Jurkat, Clone E6-1 (cell line): ENCODE results near the gene PPP1R3A.

Experiments
- DNase-seq: peaks from one replicate; pipeline ENCODE4 v3.0.0-alpha.2; 2011; ENCODE audit warnings: low read depth, low spot score
- H3K4me3 ChIP-seq: 2 replicates; pipeline ENCODE4 v1.5.1; 2011; ENCODE audit warnings: mild to moderate bottlenecking, low read length, control low read depth, moderate library complexity

The PPP1R3A gene

DNA sequence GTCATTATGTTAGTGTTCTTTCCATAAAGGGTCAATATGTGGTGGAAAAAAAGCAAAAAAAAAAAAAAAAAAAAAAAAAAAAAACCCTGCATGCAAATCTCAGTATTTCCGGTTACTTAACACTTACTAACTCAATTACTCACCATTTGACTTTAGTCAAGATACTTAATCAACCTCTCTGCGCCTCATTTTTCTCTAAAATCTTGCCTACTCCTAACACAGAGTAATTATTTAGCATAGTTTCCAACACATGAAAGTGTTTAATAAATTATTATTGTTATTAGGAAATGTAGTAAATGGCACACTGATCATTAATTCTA lies 27.8 kb downstream of the PPP1R3A start:
- DNase-seq, result no peak
- no peak overlapping the region for H3K4me3 ChIP-seq

GRCh38 chr7:113890331-113891030 lies 28.3 kb downstream of the PPP1R3A start:
- DNase-seq, result no peak

DNA sequence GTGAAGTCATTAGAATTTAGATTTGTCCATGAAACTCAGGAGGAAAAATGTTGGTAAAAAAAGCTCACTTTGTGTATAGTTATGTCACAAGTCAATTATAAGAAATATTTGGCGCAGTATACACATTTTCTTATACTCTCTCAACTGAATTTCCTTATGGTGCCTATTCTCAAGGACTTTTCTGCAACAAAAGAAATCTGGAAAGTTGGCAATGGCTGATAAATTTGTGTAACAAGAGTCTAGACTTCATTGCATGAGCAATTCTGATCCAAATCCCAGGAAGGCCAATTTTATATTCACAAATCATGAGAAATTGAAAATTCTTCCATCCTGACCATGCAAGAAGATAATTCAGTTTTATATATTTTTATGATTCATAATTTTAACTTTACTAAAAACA lies 35.7 kb downstream of the PPP1R3A start:
- H3K4me3 ChIP-seq, result no peak overlapping the region
- no peak for DNase-seq

More at GRCh38 chr7:113890331-113891030, 28.3 kb downstream of the PPP1R3A start:
- no peak overlapping the region for H3K4me3 ChIP-seq

GRCh38 chr7:113880559-113880958 lies 38.2 kb downstream of the PPP1R3A start:
- H3K4me3 ChIP-seq, result no peak overlapping the region
- no peak for DNase-seq

GRCh38 chr7:113878394-113878992 lies 40.3 kb downstream of the PPP1R3A start:
- no peak for DNase-seq
- no peak overlapping the region for H3K4me3 ChIP-seq

GRCh38 chr7:113875224-113875623 lies 43.6 kb downstream of the PPP1R3A start:
- no peak for DNase-seq
- H3K4me3 ChIP-seq, result no peak overlapping the region

- DNase-seq, result no peak
- no peak overlapping the region for H3K4me3 ChIP-seq
Measured at GRCh38 chr7:113873554-113874151, 45.2 kb downstream of the PPP1R3A start.

DNA sequence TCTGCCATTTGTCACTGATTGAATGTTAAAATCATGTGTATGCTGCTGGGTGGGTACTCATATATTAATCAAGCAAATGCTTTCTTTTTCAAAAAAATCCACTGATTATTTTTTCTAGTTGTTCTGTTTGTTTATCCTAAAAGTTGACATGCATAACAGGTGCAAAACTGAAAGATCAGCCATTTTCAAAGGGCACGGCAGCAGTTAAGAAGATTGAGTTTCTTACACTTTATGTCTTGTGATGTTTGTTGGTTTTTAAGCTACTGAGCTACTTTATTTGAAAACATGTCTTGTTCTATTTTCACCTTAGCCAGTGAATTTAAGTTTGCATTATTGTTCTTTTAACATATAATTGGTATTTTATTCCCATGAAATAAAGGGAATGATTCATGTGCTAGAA lies 45.8 kb downstream of the PPP1R3A start:
- DNase-seq, result no peak
- H3K4me3 ChIP-seq, result no peak overlapping the region

DNA sequence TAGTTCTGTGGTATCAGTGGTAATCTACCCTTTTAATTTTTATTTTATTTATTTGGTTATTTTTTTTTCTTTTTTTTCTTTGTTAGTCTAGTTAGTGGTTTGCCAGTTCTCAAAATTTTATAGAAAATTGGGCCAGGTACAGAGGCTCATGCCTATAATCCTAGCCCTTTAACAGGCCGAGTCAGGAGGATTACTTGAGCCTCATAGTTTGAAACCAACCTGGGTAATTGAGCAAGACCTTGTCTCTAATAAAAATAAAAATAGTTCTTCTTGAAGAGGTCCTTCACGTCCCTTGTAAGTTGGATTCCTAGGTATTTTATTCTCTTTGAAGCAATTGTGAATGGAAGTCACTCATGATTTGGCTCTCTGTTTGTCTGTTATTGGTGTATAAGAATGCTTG lies 51.5 kb downstream of the PPP1R3A start:
- no peak for DNase-seq

DNA sequence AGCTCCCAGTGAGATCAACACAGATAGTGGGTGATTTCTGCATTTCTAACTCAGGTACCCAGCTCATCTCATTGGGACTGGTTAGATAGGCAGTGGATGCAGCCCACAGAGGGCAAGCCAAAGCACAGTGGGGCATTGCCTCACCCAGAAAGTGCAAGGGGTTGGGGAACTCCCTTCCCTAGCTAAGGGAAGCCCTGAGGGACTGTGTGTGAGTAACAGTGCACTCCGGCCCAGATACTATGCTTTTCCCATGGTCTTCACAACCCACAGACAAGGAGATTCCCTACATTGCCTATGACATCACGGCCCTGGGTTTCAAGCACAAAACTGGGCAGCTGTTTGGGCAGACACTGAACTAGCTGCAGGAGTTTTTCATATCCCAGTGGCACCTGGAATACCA lies 62.8 kb downstream of the PPP1R3A start:
- no peak overlapping the region for H3K4me3 ChIP-seq
- no peak for DNase-seq

More for the DNA sequence above, 51.5 kb downstream of the PPP1R3A start:
- no peak overlapping the region for H3K4me3 ChIP-seq

GRCh38 chr7:113840954-113841353 lies 77.9 kb downstream of the PPP1R3A start:
- no peak overlapping the region for H3K4me3 ChIP-seq
- DNase-seq, result no peak

DNA sequence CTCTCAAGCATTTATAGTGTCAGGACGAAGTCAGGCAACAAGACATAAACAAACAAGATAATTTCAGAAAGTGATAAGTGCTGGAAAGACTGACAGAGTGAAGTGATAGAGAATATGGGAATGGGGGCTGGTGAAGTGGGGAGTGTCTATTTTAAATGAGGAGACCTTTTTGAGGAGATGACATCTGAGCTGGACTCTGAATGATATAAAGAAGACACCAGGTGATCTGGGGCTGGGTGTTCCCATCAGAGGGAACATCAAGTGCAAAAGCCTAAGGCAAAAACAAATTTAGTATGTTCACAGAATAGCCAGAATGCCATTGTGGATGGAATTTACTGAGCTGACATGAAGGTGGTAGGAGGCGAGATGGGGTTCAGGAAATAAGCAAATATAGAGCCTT lies 83.4 kb downstream of the PPP1R3A start:
- no peak for DNase-seq

DNA sequence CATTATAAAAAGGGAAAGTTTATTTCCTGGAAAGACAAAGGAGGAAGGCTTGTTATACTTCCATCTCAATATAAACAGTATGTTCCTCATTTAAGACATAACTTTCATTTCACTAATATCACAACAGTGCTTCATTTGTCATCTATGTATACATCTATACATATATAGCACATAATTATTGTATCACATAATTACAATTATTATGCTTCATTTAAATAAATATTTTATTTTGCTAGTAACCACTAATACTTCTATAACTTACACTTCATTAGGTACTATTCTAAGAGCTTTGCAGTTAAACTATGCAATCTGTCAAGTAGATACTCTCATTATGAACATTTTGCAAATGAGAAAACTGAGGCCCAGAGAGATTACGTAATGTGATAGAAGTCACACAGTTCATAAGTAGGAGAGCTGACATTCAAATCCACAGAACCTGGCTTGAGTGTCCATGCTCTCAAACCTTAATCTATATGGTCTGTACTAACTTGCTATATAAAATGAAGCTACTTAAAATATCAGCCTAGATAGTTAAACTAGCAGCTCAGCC lies 86.5 kb downstream of the PPP1R3A start:
- no peak for DNase-seq
- no peak overlapping the region for H3K4me3 ChIP-seq

More for the DNA sequence above, 83.4 kb downstream of the PPP1R3A start:
- no peak overlapping the region for H3K4me3 ChIP-seq

- no peak for DNase-seq
- no peak overlapping the region for H3K4me3 ChIP-seq
Measured at GRCh38 chr7:113831556-113831955, 87.3 kb downstream of the PPP1R3A start.

DNA sequence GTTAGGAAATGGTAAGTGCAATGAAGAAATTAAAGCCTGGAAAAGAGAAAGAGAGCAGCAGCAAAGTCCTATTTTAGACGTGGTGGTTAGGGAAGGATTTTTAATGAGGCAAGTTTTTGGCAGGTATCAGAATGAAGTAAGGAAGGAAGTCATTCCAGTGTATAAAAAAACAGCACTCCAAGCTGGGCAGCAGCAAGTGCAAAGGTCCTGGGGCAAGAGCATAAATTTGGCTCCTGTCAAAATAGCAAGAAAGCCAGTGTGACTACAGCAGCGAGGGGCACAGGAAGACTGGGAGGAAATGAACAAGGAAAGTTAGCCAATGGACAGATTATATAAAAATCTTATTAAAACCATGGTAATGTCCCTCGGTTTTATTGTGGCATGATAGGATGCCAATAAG lies 90.2 kb downstream of the PPP1R3A start:
- H3K4me3 ChIP-seq, result no peak overlapping the region
- DNase-seq, result no peak
